IMR-90 (cell line): Measurements from ENCODE around the gene SDS.

Experiments used
- CTCF ChIP-seq: conservative IDR thresholded peaks from 2 replicates; pipeline ENCODE4 v1.5.1; 2012; ENCODE audit warnings: mild to moderate bottlenecking, low read depth, low read length, improper control_type of control experiment
- MAZ ChIP-seq: IDR thresholded peaks from 2 replicates; pipeline ENCODE4 v1.6.1; 2012; ENCODE audit warnings: low read depth, mild to moderate bottlenecking, low read length, improper control_type of control experiment, moderate library complexity, borderline replicate concordance
- MXI1 ChIP-seq: IDR thresholded peaks from 2 replicates; pipeline ENCODE4 v1.6.1; 2012; ENCODE audit warnings: low read depth, mild to moderate bottlenecking, low read length, moderate library complexity, borderline replicate concordance
- RCOR1 ChIP-seq: IDR thresholded peaks from 2 replicates; pipeline ENCODE4 v1.6.1; 2012; ENCODE audit warnings: mild to moderate bottlenecking, low read length, improper control_type of control experiment; ENCODE audit not compliant: insufficient replicate concordance
- USF2 ChIP-seq: fragments of 150-350 bp; IDR thresholded peaks from 2 replicates; pipeline ENCODE4 v1.6.1; 2017; ENCODE audit warnings: mild to moderate bottlenecking, antibody characterized with exemption, low read length, low read depth

GRCh38 chr12:113372371-113372770, 31.3 kb downstream of the SDS start:
- no peak for TF ChIP-seq MXI1
- TF ChIP-seq CTCF, result no peak
- no peak for TF ChIP-seq USF2
- TF ChIP-seq MAZ, result no peak
- no peak for TF ChIP-seq RCOR1
